ENCODE measurements around the gene CCDC136.

DNA sequence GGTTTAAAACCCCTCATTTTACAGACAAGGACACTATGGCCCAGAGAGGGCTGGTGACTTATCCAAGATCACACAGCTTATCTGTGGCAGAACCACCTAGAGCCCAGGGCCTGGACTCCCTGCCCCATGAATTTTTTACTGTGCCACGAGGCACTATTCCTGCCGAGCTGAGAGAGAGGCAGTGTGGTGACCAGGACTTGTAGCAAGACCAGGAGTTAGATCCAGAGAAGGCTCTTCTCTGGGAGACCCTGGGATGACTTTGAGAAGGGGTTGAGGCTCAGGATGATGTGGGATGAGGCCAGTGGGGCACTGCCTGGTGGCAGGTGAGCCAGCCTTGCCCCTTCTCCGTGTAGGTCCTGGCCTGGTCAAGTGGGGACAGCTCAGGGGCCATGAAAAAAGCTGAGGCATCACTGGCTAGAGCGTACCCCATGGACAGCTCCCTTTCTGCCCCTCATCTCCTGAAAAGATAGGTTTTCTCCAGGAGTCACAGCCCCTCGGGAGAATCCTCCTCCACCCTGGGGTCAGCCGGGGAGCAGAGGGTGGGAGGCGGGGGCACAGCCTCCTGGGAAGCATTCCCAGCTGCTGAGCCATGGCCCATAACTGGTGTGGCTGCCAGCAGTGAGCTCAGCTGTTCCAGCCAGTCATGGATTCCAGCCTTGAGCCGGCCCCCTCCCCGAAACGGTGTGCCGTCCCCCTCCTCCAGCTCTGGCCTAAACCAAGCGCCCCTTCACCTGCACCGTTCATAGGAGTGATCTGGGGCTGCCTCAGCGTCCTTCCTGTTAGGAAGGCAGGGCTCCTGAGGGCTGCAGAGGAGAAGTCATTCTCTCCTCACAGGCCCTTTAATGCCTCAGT, 44.2 kb downstream of the CCDC136 start:
- TF ChIP-seq CTCF (IDR thresholded peaks at IDR 0.05) (no peak), POLR2A (IDR thresholded peaks at IDR 0.05) (no peak)
